ENCODE data around the gene PRKCE.

- TF ChIP-seq POLR2A (IDR thresholded peaks at IDR 0.05; ENCODE audit: borderline replicate concordance, extremely low read depth, insufficient read depth, insufficient read length) (no peak), ELF1 (IDR thresholded peaks at IDR 0.05; ENCODE audit: borderline replicate concordance, low read depth) (no peak), CTCF (IDR thresholded peaks at IDR 0.05 in 2 of 3, conservative IDR thresholded peaks at IDR 0.05 in 1 of 3; ENCODE audit: borderline replicate concordance in 1 of 3, insufficient read depth in 1 of 3, low read depth in 2 of 3, low read length in 2 of 3) (peak; percentile 37 to 45 (median 40); a peak in 4 of 6 replicates), SIN3A (IDR thresholded peaks at IDR 0.05; ENCODE audit: low read depth) (no peak)
Observed at GRCh38 chr2:46184794-46185583, 533.5 kb downstream of the PRKCE start.
